ENCODE measurements around the gene R3HDM2.
A peak's percentile ranks its signal among the peaks of the same experiment; 100 is the strongest.
"Not testable (repeated sequence)": the region's sequence is repeated elsewhere in the genome, so short reads cannot be mapped to it uniquely, and the experiment has no call there.

R3HDM2 gene

GRCh38 chr12:57278465-57279381 is 152.1 kb downstream of the R3HDM2 start:
- DNase-seq (ENCODE audit: insufficient read length, low spot score), result no peak
- FAIRE-seq, result no peak

GRCh38 chr12:57276935-57277563 is 153.8 kb downstream of the R3HDM2 start:
- FAIRE-seq (no peak), DNase-seq (ENCODE audit: insufficient read length, low spot score) (peak; percentile 23)

GRCh38 chr12:57276233-57276632 is 154.6 kb downstream of the R3HDM2 start:
- not testable (repeated sequence) for FAIRE-seq; DNase-seq (ENCODE audit: insufficient read length, low spot score)

- no peak for FAIRE-seq
- no peak for DNase-seq (ENCODE audit: insufficient read length, low spot score)
These were observed 157.3 kb downstream of the R3HDM2 start for GRCh38 chr12:57273516-57273915.

- FAIRE-seq (no peak), DNase-seq (ENCODE audit: insufficient read length, low spot score) (no peak)
These were observed 158.3 kb downstream of the R3HDM2 start for GRCh38 chr12:57272337-57273151.

- peak; percentile 46 for FAIRE-seq
These were observed 159.8 kb downstream of the R3HDM2 start for GRCh38 chr12:57270966-57271470.

GRCh38 chr12:57268264-57268663 is 162.6 kb downstream of the R3HDM2 start:
- FAIRE-seq (no peak), DNase-seq (ENCODE audit: insufficient read length, low spot score) (no peak)

More at GRCh38 chr12:57270966-57271470, 159.8 kb downstream of the R3HDM2 start:
- DNase-seq (ENCODE audit: insufficient read length, low spot score), result no peak

- FAIRE-seq (no peak), DNase-seq (ENCODE audit: insufficient read length, low spot score) (no peak)
These were observed 164.2 kb downstream of the R3HDM2 start for GRCh38 chr12:57266681-57267080.

GRCh38 chr12:57263096-57263495 is 167.7 kb downstream of the R3HDM2 start:
- DNase-seq (ENCODE audit: insufficient read length, low spot score) (no peak), FAIRE-seq (no peak)

- DNase-seq (ENCODE audit: insufficient read length, low spot score) (no peak), FAIRE-seq (no peak)
These were observed 168.6 kb downstream of the R3HDM2 start for GRCh38 chr12:57262126-57262822.

GRCh38 chr12:57261428-57261865 is 169.4 kb downstream of the R3HDM2 start:
- DNase-seq (ENCODE audit: insufficient read length, low spot score), result no peak
- FAIRE-seq, result no peak

- FAIRE-seq (no peak), DNase-seq (ENCODE audit: insufficient read length, low spot score) (no peak)
These were observed 170.5 kb downstream of the R3HDM2 start for GRCh38 chr12:57260366-57260765.

- FAIRE-seq (no peak), DNase-seq (ENCODE audit: insufficient read length, low spot score) (no peak)
These were observed 171.6 kb downstream of the R3HDM2 start for GRCh38 chr12:57258977-57259970.

GRCh38 chr12:57255916-57256315 is 174.9 kb downstream of the R3HDM2 start:
- no peak for DNase-seq (ENCODE audit: insufficient read length, low spot score)
- FAIRE-seq, result no peak

- FAIRE-seq, result no peak
These were observed 176.2 kb downstream of the R3HDM2 start for GRCh38 chr12:57254506-57255280.

GRCh38 chr12:57250956-57251355 is 179.9 kb downstream of the R3HDM2 start, which contains the start of gene STAC3:
STAC3 (minus strand) TSS chr12:57251187; CDS start chr12:57249636, 1,551 bp downstream.
- FAIRE-seq (no peak), DNase-seq (ENCODE audit: insufficient read length, low spot score) (no peak)

More at GRCh38 chr12:57254506-57255280, 176.2 kb downstream of the R3HDM2 start:
- no peak for DNase-seq (ENCODE audit: insufficient read length, low spot score)

GRCh38 chr12:57250541-57250940 is 180.3 kb downstream of the R3HDM2 start:
- FAIRE-seq, result no peak
- DNase-seq (ENCODE audit: insufficient read length, low spot score), result no peak

Data from HTR-8/SVneo (cell line).